IPS-15b (cell line): Measurements from ENCODE around the gene ADAMTS12.
"Not testable (repeated sequence)": the region's sequence is repeated elsewhere in the genome, so short reads cannot be mapped to it uniquely, and the experiment has no call there.

Experiments used
- H3K27me3 ChIP-seq: one replicate; pipeline ENCODE4 v1.6.1; 2013; ENCODE audit warnings: low read length; ENCODE audit not compliant: control insufficient read depth, insufficient read depth
- H3K36me3 ChIP-seq: one replicate; pipeline ENCODE4 v1.6.1; 2013; ENCODE audit warnings: low read length; ENCODE audit not compliant: control insufficient read depth, insufficient read depth
- H3K4me1 ChIP-seq: one replicate; pipeline ENCODE4 v1.6.1; 2013; ENCODE audit warnings: mild to moderate bottlenecking, low read length; ENCODE audit not compliant: control insufficient read depth, insufficient read depth
- H3K4me3 ChIP-seq: one replicate; pipeline ENCODE4 v1.5.1; 2013; ENCODE audit warnings: low read depth, low read length
- H3K9ac ChIP-seq: one replicate; pipeline ENCODE4 v1.6.1; 2013; ENCODE audit warnings: low read depth, mild to moderate bottlenecking, low read length
- H3K9me3 ChIP-seq: one replicate; pipeline ENCODE4 v1.6.1; 2013; ENCODE audit warnings: mild to moderate bottlenecking, low read length; ENCODE audit not compliant: control insufficient read depth, insufficient read depth

The ADAMTS12 gene

DNA sequence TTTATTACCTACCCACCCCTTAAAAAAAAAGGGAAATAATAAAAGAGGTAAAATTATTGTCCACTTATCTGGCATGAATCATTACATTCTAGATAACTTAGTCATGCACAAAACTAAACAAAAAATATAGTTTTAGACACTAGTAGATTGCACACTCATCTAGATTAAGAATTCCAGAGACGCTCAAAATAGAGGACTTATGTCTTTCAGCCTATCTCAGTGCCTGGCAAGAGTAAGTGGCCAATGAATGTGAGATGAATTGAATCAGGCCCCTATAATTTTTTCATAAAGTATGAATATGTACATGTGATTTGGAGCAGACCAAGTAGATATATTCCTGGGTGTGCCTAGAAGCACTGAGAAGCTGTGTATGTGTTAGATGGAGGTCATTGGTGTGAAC lies 42.4 kb upstream of the ADAMTS12 start:
- no peaks in the 10 kb centered on the region for H3K36me3 ChIP-seq
- no peak overlapping the region for H3K4me3 ChIP-seq
- H3K4me1 ChIP-seq, result peaks cover 19% of the 10 kb centered on the region
- peaks cover 24% of the 10 kb centered on the region for H3K27me3 ChIP-seq
- no peak overlapping the region for H3K9ac ChIP-seq
- no peaks in the 10 kb centered on the region for H3K9me3 ChIP-seq

DNA sequence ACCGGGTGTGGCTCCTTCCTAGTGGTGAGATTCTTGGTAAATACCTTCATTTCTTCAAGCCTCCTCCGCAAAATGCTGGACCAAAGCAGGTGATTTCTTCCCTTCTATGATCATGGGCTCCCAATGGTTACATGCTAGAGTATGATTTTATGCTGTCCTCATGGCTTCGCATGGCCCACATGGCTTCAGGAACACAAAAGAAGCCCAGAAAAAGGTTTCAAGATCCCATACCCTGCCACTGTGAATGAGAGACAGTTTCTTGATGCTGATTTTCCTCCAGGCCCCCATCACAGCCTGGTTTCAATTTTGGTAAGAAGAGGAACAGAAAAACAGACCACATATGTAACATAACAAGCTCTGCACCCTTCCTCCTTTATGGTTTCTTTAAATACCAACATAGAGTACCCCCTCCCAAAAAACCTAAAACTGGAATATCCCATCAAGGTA lies 42.0 kb upstream of the ADAMTS12 start:
- Histone ChIP-seq H3K36me3 (no peaks in the 10 kb centered on the region), H3K9ac (no peak overlapping the region), H3K27me3 (peaks cover 24% of the 10 kb centered on the region), H3K4me3 (no peak overlapping the region), H3K9me3 (no peaks in the 10 kb centered on the region), H3K4me1 (peaks cover 19% of the 10 kb centered on the region)

DNA sequence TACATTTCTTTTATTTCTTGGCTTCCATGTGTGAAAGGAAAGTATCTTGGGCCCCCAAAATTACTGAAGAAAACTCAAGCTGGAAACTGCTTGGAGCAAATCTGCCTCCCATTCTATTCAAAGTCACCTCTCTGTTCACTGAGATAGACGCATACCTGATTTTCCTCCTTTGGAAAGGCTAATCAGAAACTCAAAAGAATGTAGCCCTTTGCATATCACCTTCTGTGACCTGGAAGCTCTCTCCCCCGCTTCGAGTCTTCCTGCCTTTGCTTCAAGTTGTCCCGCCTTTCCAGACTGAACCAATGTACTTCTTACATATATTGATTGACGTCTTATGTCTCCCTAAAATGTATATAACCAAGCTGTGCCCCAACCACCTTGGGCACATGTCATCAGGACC lies 39.3 kb upstream of the ADAMTS12 start:
- H3K27me3 ChIP-seq, result peaks cover 7% of the 10 kb centered on the region
- peaks cover 30% of the 10 kb centered on the region for H3K4me1 ChIP-seq
- no peaks in the 10 kb centered on the region for H3K9me3 ChIP-seq
- no peak overlapping the region for H3K9ac ChIP-seq
- H3K4me3 ChIP-seq, result no peak overlapping the region
- no peaks in the 10 kb centered on the region for H3K36me3 ChIP-seq

DNA sequence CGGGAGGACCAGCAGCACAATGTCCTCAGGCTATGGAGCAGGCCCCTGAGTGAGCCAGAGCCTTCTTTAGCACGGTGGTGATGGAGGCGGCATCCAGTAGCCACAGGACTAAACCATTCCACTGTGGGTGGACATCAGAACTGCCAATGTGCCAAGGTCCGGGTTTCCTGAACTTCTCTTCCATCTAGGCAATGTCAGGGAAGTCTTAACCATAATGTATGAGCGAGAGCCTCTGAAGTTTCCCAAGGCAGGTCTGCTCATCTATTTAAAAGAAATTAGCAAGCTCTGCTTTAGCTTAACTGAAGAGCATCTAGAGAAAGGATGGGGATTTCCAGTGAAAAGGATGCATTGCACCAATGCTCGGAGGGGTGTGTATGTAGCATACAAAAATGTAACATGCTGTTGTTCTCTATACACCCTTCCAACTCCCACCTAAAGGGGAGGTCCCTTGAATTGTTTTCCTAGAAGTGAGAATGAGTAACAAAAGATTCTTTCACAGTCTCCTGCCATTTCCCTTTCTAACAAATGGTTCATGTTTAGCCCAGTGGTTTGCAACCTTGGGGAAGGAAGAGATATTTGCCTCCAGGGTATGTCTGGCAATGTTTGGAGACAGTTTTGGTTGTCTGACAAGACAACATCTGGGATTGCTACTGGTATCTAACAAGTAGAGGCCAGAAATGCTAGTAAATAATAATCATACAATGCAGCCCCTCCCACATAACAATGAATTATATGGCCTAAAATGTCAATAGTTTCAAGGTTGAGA lies 38.3 kb upstream of the ADAMTS12 start:
- Histone ChIP-seq H3K36me3 (no peaks in the 10 kb centered on the region), H3K4me3 (no peak overlapping the region), H3K9ac (no peak overlapping the region), H3K9me3 (no peaks in the 10 kb centered on the region), H3K27me3 (no peaks in the 10 kb centered on the region), H3K4me1 (peaks cover 30% of the 10 kb centered on the region)

DNA sequence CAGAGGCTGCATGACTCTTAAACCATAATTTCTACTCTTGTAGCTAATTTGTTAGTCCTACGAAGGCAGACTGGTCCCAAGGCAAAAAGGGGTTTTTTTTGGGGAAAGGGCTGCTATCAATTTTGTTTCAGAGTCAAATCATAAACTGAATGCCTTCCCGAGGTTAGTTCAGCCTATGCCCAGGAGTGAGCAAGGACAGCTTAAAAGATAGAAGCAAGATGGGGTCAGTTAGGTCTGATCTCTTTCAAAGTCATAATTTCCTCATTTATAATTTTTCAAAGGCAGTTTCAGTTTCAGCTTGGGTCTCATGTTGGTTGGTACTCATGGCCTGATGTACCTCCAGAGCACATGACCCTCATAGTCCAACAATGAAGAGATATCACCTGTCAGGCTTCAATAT lies 36.5 kb upstream of the ADAMTS12 start:
- no peaks in the 10 kb centered on the region for H3K36me3 ChIP-seq
- no peak overlapping the region for H3K4me3 ChIP-seq
- peaks cover 30% of the 10 kb centered on the region for H3K4me1 ChIP-seq
- no peak overlapping the region for H3K9ac ChIP-seq
- no peaks in the 10 kb centered on the region for H3K9me3 ChIP-seq
- no peaks in the 10 kb centered on the region for H3K27me3 ChIP-seq

DNA sequence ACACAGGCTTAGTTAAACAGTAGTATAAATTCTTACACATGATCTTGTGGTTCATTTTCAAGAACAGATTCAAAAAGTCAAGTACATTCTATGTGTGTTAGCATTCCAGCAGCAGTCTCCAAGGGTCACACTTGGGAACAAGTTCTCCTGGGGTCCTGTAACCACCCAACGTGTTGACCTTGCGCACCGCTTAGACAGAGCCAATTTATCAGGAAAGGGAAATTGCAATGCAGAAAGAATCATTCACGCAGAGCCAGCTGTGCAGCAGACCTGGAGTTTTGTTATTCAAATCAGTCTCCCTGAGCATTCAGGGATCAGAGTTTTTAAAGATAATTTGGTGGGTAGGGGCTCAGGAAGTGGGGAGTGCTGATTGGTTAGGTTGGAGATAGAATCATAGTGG lies 35.9 kb upstream of the ADAMTS12 start:
- H3K36me3 ChIP-seq, result no peaks in the 10 kb centered on the region
- H3K4me1 ChIP-seq, result peaks cover 30% of the 10 kb centered on the region
- H3K9ac ChIP-seq, result no peak overlapping the region
- no peaks in the 10 kb centered on the region for H3K27me3 ChIP-seq
- no peaks in the 10 kb centered on the region for H3K9me3 ChIP-seq
- no peak overlapping the region for H3K4me3 ChIP-seq

DNA sequence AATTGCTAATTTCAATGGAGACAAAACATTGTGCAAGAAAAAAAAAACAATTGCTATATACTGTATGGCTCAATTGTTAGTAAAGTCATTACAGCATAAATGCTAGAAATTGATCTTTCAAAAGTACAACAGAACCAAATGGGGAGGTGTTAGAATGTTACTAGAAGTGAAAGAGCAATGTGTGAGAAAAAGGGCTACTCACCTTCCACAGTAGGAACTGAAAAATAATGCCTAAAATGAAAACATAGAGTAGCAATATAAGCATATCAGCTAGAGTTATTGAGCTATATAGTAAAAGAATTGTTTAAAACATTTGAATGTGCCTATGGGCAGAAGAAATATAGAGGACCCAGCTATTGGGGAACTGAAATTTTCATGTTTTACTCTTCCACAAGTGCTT lies 33.5 kb upstream of the ADAMTS12 start:
- H3K27me3 ChIP-seq, result no peaks in the 10 kb centered on the region
- no peak overlapping the region for H3K4me3 ChIP-seq
- no peak overlapping the region for H3K9ac ChIP-seq
- no peaks in the 10 kb centered on the region for H3K9me3 ChIP-seq
- H3K4me1 ChIP-seq, result peaks cover 18% of the 10 kb centered on the region
- no peaks in the 10 kb centered on the region for H3K36me3 ChIP-seq

DNA sequence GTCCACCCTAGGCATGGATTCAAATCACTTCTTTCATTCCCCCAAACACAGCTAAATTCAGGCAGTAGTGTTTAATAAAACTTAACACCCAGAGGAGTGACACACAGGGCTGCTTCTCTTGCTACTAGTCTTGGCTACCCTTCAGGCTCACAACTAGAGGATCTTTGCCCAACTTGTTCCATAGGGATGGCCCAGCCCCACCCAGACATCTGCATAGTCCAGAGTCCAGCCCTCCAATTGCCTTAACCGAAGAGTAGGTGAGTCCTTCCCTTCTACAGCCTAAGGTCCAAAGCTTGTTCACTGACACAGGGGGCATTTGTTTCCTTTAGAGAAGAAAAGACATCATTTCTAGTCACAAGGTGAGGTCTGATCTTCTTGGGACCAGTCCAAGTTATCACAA lies 29.2 kb upstream of the ADAMTS12 start:
- Histone ChIP-seq H3K4me1 (no peaks in the 10 kb centered on the region), H3K9me3 (no peaks in the 10 kb centered on the region), H3K9ac (no peak overlapping the region), H3K36me3 (no peaks in the 10 kb centered on the region), H3K4me3 (no peak overlapping the region), H3K27me3 (no peaks in the 10 kb centered on the region)

DNA sequence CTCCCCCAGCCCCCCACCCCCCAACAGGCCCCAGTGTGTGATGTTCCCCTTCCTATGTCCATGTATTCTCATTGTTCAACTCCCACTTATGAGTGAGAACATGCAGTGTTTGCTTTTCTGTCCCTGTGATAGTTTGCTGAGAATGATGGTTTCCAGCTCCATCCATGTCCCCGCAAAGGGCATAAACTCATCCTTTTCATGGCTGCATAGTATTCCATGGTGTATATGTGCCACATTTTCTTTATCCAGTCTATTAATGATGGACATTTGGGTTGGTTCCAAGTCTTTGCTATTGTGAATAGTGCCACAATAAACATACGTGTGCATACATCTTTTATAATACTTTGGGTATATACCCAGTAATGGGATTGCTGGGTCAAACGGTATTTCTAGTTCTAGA lies 23.1 kb upstream of the ADAMTS12 start:
- H3K4me1 ChIP-seq, H3K9me3 ChIP-seq, H3K9ac ChIP-seq, H3K4me3 ChIP-seq, H3K36me3 ChIP-seq, H3K27me3 ChIP-seq: not testable (repeated sequence)

DNA sequence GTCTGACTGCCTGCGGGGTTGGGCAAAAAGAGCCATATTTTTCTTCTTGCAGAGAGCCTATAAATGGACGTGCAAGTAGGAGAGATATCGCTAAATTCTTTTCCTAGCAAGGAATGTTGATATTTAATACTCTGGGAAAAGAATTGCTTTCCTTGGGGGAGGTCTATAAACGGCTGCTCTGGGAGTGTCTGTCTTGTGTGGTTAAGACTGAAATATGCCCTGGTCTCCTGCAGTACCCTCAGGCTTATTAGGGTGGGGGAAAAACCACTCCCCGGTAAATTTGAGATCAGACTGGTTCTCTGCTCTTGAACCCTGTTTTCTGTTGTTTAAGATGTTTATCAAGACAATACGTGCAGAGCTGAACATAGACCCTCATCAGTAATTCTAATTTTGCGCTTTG lies 14.5 kb upstream of the ADAMTS12 start:
- not testable (repeated sequence) for H3K4me3 ChIP-seq, H3K9me3 ChIP-seq, H3K9ac ChIP-seq, H3K4me1 ChIP-seq, H3K27me3 ChIP-seq, H3K36me3 ChIP-seq

DNA sequence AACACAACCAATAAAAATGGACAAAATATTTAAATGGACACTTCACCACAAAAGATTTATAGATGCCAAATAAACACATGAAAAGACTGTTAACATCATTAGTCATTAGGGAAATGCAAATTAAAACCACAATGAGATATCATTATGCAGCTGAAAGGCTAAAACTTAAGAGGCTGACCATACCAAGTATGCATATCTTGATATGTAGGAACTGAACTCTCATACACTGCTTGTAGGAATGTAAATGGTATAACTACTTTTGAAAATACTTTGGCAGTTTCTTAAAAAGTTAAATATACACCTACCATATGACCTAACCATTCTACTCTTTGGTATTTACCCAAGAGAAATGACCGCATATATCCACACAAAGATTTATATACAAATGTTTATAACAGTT lies 13.6 kb upstream of the ADAMTS12 start:
- Histone ChIP-seq H3K9ac (no peak overlapping the region), H3K4me1 (no peaks in the 10 kb centered on the region), H3K27me3 (no peaks in the 10 kb centered on the region), H3K36me3 (peaks cover 2% of the 10 kb centered on the region), H3K4me3 (no peak overlapping the region), H3K9me3 (peaks cover 7% of the 10 kb centered on the region)

DNA sequence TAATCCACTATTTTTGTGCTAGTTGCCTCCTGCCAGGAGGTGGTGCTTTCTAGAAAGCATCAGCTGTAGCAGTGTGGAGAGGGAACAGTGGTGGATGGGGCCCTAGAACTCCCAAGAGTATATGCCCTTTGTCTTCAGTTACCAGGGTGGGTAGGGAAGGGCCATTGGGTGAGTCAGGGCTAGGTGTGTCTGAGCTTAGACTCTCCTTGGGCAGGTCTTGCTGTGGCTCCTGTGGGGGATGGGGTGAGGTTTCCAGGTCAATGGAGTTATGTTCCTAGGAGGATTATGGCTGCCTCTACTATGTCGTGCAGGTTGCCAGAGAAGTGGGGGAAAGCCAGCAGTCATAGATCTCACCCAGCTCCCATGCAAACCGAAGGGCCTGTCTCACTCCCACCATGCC lies 11.3 kb upstream of the ADAMTS12 start:
- H3K9ac ChIP-seq, result no peak overlapping the region
- no peaks in the 10 kb centered on the region for H3K4me1 ChIP-seq
- H3K9me3 ChIP-seq, result peaks cover 7% of the 10 kb centered on the region
- no peak overlapping the region for H3K4me3 ChIP-seq
- H3K36me3 ChIP-seq, result peaks cover 2% of the 10 kb centered on the region
- H3K27me3 ChIP-seq, result peaks cover 3% of the 10 kb centered on the region
